Cardiac atrium fibroblast (primary cell): Measurements from ENCODE around the gene FNDC8. TPM values are rescaled to one million over a fixed set of nuclear protein-coding genes. Genes with fewer than 3 reads are reported as not detected.

Source experiments
- total RNA-seq: library from RNA; depleted of rRNA; stranded (reverse); fragments of >200 nt; gene quantifications from 2 replicates; pipeline ENCODE4 v1.2.3, GENCODE V29; 2015

FNDC8 gene
- not detected in 2 replicates for total RNA-seq

GRCh38 chr17:35121315-35121714 lies at the start of gene FNDC8:
FNDC8 (plus strand) TSS chr17:35121615; CDS start chr17:35121694, 79 bp downstream.

DNA sequence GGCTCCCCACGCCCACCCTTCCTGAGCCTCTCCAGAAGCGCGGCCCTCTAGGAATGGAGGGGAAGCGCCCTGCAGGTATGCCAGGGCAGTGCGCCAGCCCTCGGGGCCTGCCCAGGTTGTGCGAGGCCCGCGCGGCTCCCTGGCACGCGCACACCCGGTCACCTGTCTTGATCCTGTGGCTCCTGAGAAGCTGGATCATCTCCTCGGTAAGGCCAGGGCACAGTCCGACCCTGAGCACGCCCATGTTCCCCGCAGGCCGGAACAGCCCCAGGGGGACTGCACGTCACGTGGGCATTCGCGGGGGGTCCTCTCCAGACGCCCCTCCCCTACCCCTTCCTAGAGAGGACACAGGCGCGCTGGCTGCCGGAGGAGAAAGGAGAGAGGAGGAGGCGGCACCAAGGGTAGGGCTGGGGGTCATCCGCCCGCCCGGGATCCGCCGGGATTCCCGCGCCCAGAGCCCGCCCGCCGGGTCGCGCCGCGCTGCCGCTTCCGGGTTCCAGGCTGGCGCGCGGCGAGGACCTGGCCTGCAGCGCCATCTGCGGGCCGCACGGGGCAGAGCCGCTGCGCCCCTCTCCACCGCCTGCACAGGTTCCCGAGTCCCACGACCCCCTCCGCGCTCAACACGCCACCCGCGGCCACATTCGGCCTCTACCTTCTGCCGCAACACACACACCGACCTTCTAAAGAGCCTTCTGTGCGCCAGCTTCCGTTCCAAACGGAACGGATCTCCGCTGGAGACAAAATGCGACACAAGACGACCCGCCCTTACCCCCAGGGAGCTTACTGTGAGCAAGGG lies 1.8 kb upstream of the FNDC8 start, which contains the start of gene RAD51D:
TSS of gene RAD51D (minus strand) at position 491 of the 796 bp plus-strand sequence. CDS start at position 244, 247 bp downstream.

GRCh38 chr17:35141681-35142466 lies 20.5 kb downstream of the FNDC8 start, which contains the start of gene NLE1:
NLE1 (minus strand) TSS chr17:35142303; CDS start chr17:35142275, 28 bp downstream.

DNA sequence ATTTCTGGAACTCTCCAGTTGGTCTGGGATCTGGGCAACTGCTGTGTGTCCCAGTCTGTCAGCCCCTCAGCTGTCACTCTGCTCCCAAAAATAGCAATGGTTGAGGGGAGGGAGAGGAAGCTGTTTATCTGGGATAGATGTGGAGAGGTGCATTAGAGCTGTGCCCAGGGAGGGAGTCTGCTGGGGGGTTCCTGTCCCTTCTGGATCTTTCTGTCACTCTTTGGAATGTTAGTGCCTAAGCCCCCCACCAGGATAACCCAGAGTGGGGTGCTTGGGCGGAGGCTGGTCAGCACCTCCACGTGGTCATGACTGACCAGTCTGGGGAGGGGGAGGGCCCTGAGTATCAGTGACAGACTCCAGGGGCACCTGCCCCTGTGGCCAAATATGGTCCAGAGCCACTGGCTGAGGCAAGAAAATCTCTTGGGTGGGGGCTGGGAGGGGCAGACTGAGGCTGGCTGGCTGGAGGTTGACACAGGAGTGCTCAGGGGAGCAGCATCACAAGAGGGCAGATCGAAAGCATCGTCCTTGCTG lies 26.0 kb downstream of the FNDC8 start, which contains the start of gene UNC45B:
TSS of gene UNC45B (plus strand) at position 443 of the 531 bp plus-strand sequence. CDS start 447 bp downstream, outside the sequence.

Other genes starting within 250 kb of the FNDC8 start
- gene CCT6B, start 160.2 kb upstream of the FNDC8 start, total RNA-seq: 0.54 and 2.4 TPM in 2 replicates
- 5.6 and 7.3 TPM in 2 replicates for gene ZNF830, start 160.1 kb upstream of the FNDC8 start, total RNA-seq
- gene LIG3, start 141.1 kb upstream of the FNDC8 start, total RNA-seq: 8.7 and 11.9 TPM in 2 replicates
- 5.3 and 10.8 TPM in 2 replicates for gene RFFL, start 57.9 kb upstream of the FNDC8 start, total RNA-seq
- gene RAD51D, start 1.8 kb upstream of the FNDC8 start, total RNA-seq: 4.7 and 9.0 TPM in 2 replicates
- gene NLE1, start 20.7 kb downstream of the FNDC8 start, total RNA-seq: 7.8 and 9.6 TPM in 2 replicates
- gene UNC45B, start 26.2 kb downstream of the FNDC8 start, total RNA-seq: not detected in 2 replicates
- not detected in 2 replicates for gene SLC35G3, start 72.8 kb downstream of the FNDC8 start, total RNA-seq
- gene SLFN5, start 121.5 kb downstream of the FNDC8 start, total RNA-seq: 31.2 and 38.9 TPM in 2 replicates